DND-41 (cell line): ENCODE measurements around the gene DNAH14.
"Not testable (repeated sequence)": the region's sequence is repeated elsewhere in the genome, so short reads cannot be mapped to it uniquely, and the experiment has no call there.

Experiments used
- ATAC-seq: fragments of 200-7000 bp; cut with Tn5 transposase; 3 replicates; pipeline ENCODE4 v1.9.1; 2021; ENCODE audit warnings: low read depth; ENCODE audit not compliant: insufficient read depth
- DNase-seq: peaks from one replicate; pipeline ENCODE4 v3.0.0-alpha.2; 2020
- H2AFZ ChIP-seq: 2 replicates; pipeline ENCODE4 v1.6.0; 2012; ENCODE audit warnings: low read depth, low read length
- H3K27ac ChIP-seq: 2 replicates; pipeline ENCODE4 v1.5.1; 2012; ENCODE audit warnings: low read length, inconsistent platforms
- H3K27me3 ChIP-seq: fragments of 200-600 bp; sonication (generic); 2 replicates; pipeline ENCODE4 v1.6.0; 2012; ENCODE audit warnings: low read length, mild to moderate bottlenecking, inconsistent platforms; ENCODE audit not compliant: insufficient read depth, poor library complexity
- H3K36me3 ChIP-seq: 2 replicates; pipeline ENCODE4 v1.5.1; 2012; ENCODE audit warnings: low read length, inconsistent platforms; ENCODE audit not compliant: insufficient read depth
- H3K4me1 ChIP-seq: 2 replicates; pipeline ENCODE4 v1.5.1; 2012; ENCODE audit warnings: mild to moderate bottlenecking, low read length; ENCODE audit not compliant: insufficient read depth
- H3K4me2 ChIP-seq: 2 replicates; pipeline ENCODE4 v1.6.0; 2012; ENCODE audit warnings: mild to moderate bottlenecking, moderate library complexity, low read length, inconsistent platforms; ENCODE audit not compliant: insufficient read depth
- H3K4me3 ChIP-seq, 2 experiments: fragments of 200-600 bp in 1 of 2; shearing (Covaris generic) in 1 of 2; 2 replicates each; pipeline ENCODE4 v1.5.1; 2012 to 2016; ENCODE audit warnings: inconsistent platforms in 2 of 2, low read length in 2 of 2, mild to moderate bottlenecking in 2 of 2, low read depth in 1 of 2, moderate library complexity in 1 of 2
- H3K79me2 ChIP-seq: 2 replicates; pipeline ENCODE4 v1.6.0; 2012; ENCODE audit warnings: low read length, inconsistent platforms; ENCODE audit not compliant: insufficient read depth
- H3K9ac ChIP-seq: 2 replicates; pipeline ENCODE4 v1.6.0; 2012; ENCODE audit warnings: low read depth, mild to moderate bottlenecking, inconsistent platforms, low read length, moderate library complexity
- H3K9me3 ChIP-seq: 2 replicates; pipeline ENCODE4 v1.5.1; 2012; ENCODE audit warnings: low read length, moderate library complexity, mild to moderate bottlenecking, inconsistent platforms; ENCODE audit not compliant: insufficient read depth, severe bottlenecking
- H4K20me1 ChIP-seq: 2 replicates; pipeline ENCODE4 v1.6.0; 2012; ENCODE audit warnings: low read length; ENCODE audit not compliant: insufficient read depth
- CTCF ChIP-seq: IDR thresholded peaks from 2 replicates; pipeline ENCODE4 v1.5.1; 2012; ENCODE audit warnings: borderline replicate concordance, low read length, moderate library complexity, mild to moderate bottlenecking; ENCODE audit not compliant: poor library complexity, severe bottlenecking; ENCODE audit errors: extremely low read depth
- EZH2 ChIP-seq: IDR thresholded peaks from 3 replicates; pipeline ENCODE4 v1.6.1; 2012; ENCODE audit warnings: borderline replicate concordance, low read depth, mild to moderate bottlenecking, moderate library complexity, low read length, inconsistent platforms; ENCODE audit not compliant: severe bottlenecking

DNAH14 gene

GRCh38 chr1:225304996-225305395, 375.5 kb downstream of the DNAH14 start:
- no peaks in the 10 kb centered on the region for H3K9me3 ChIP-seq
- H3K27ac ChIP-seq: no peak overlapping the region
- H3K4me2 ChIP-seq: no peak overlapping the region
- ATAC-seq (no peak), DNase-seq (no peak)
- H2AFZ ChIP-seq: no peak overlapping the region
- H3K79me2 ChIP-seq: no peaks in the 10 kb centered on the region
- TF ChIP-seq EZH2: no peak
- no peak for TF ChIP-seq CTCF
- no peaks in the 10 kb centered on the region for H4K20me1 ChIP-seq
- no peak overlapping the region for H3K9ac ChIP-seq
- H3K4me3 ChIP-seq: no peak overlapping the region
- no peaks in the 10 kb centered on the region for H3K36me3 ChIP-seq
- no peaks in the 10 kb centered on the region for H3K27me3 ChIP-seq
- H3K4me1 ChIP-seq: no peaks in the 10 kb centered on the region

GRCh38 chr1:225310544-225310943, 381.1 kb downstream of the DNAH14 start:
- H3K4me1 ChIP-seq, H3K27me3 ChIP-seq, H3K79me2 ChIP-seq, H3K9me3 ChIP-seq, H2AFZ ChIP-seq, ATAC-seq, H3K4me2 ChIP-seq, H3K9ac ChIP-seq, H3K4me3 ChIP-seq, DNase-seq, H4K20me1 ChIP-seq, H3K27ac ChIP-seq, H3K36me3 ChIP-seq: not testable (repeated sequence)

GRCh38 chr1:225318706-225319575, 389.5 kb downstream of the DNAH14 start:
- no peak overlapping the region for H3K9ac ChIP-seq
- ATAC-seq (peak; percentile 97), DNase-seq (peak; percentile 37)
- H2AFZ ChIP-seq: no peak overlapping the region
- H3K4me2 ChIP-seq: no peak overlapping the region
- H3K79me2 ChIP-seq: no peaks in the 10 kb centered on the region
- H3K9me3 ChIP-seq: no peaks in the 10 kb centered on the region
- TF ChIP-seq EZH2 (no peak), CTCF (peak; percentile 88)
- no peak overlapping the region for H3K4me3 ChIP-seq
- H4K20me1 ChIP-seq: no peaks in the 10 kb centered on the region
- no peaks in the 10 kb centered on the region for H3K27me3 ChIP-seq
- H3K27ac ChIP-seq: no peak overlapping the region
- no peaks in the 10 kb centered on the region for H3K4me1 ChIP-seq
- H3K36me3 ChIP-seq: no peaks in the 10 kb centered on the region

- H3K4me3 ChIP-seq: no peak overlapping the region
- no peak overlapping the region for H3K4me2 ChIP-seq
- no peaks in the 10 kb centered on the region for H3K79me2 ChIP-seq
- H3K36me3 ChIP-seq: no peaks in the 10 kb centered on the region
- no peaks in the 10 kb centered on the region for H4K20me1 ChIP-seq
- H3K9me3 ChIP-seq: no peaks in the 10 kb centered on the region
- ATAC-seq (no peak), DNase-seq (no peak)
- H2AFZ ChIP-seq: no peak overlapping the region
- H3K4me1 ChIP-seq: no peaks in the 10 kb centered on the region
- TF ChIP-seq EZH2 (no peak), CTCF (no peak)
- no peak overlapping the region for H3K27ac ChIP-seq
- H3K27me3 ChIP-seq: no peaks in the 10 kb centered on the region
- no peak overlapping the region for H3K9ac ChIP-seq
These were observed 390.4 kb downstream of the DNAH14 start for GRCh38 chr1:225319871-225320270.
